Measurements from ENCODE around the gene SLC25A41. TPM values are rescaled to one million over a fixed set of nuclear protein-coding genes. Genes with fewer than 3 reads are reported as not detected.

The SLC25A41 gene
- total and polyA plus RNA-seq, 9 of the 15 experiments (the other 6 are each of a cell fraction or from before 2014, with no cell fraction given), result 0.08 to 4.2 (median 1.6) TPM

DNA sequence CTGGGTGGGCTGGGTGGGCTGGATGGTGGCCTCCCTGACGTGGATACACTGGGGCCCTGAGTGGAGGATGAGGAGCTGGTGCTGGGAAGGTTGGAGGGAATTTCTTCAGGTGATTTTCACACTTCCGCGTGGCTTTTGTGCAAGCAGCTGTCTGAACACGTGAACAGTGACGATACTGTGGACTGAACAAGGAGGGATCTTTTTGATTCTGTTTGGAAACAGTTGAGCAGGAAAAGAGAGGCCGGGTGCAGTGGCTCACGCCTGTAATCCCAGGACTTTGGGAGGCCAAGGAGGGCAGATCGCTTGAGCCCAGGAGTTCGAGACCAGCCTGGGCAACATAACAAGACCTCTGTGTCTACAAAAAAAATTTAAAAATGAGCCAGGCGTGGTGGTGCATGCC is 31.5 kb downstream of the SLC25A41 start:
- BruUV-seq (replicated peaks), result no TSS peak
- in situ Hi-C loops (cut with MboI), result no loop called here
- WGBS (ENCODE audit: insufficient coverage, low coverage, missing lambda C conversion rate), result 51% methylated on average over 6 of the region's 10 CpGs

More for the DNA sequence above, 31.5 kb downstream of the SLC25A41 start:
- no peak overlapping the region for H3K4me2 ChIP-seq (ENCODE audit: insufficient read depth, low read length)
- H3K27ac ChIP-seq (ENCODE audit: extremely low read depth, low read depth, low read length), result no peak overlapping the region
- no peak overlapping the region for H3K9ac ChIP-seq (ENCODE audit: insufficient read depth in 1 of 2, low read depth in 2 of 2, low read length in 2 of 2)
- no peaks in the 10 kb centered on the region for H3K9me3 ChIP-seq (replicated peaks; ENCODE audit: control insufficient read depth, insufficient read depth, low read depth, low read length)
- no peaks in the 10 kb centered on the region for H3K9me1 ChIP-seq (ENCODE audit: control insufficient read depth, insufficient read depth, low read length)
- no peaks in the 10 kb centered on the region for H3K36me3 ChIP-seq (ENCODE audit: control insufficient read depth, insufficient read depth, low read length)
- H3K4me3 ChIP-seq, result no peak overlapping the region
- peak overlapping the region; percentile 65; the same call in 1 of the 2 replicates for H2AFZ ChIP-seq (ENCODE audit: low read depth, low read length)
- intact Hi-C loops (cut with micrococcal nuclease), result no loop called here
- FAIRE-seq (no peak), DNase-seq (ENCODE audit: extremely low read depth in 1 of 4, low spot score in 3 of 4) (no peak), ATAC-seq (no peak)
- H3K79me2 ChIP-seq (ENCODE audit: control insufficient read depth, insufficient read depth, low read length), result no peaks in the 10 kb centered on the region
- TF ChIP-seq THAP12 (CRISPR knock-in tag; IDR thresholded peaks at IDR 0.05) (no peak), ZNF780A (CRISPR knock-in tag; IDR thresholded peaks at IDR 0.05) (no peak), ATF6 (CRISPR knock-in tag; IDR thresholded peaks at IDR 0.05) (no peak), SP1 (CRISPR knock-in tag; IDR thresholded peaks at IDR 0.05) (no peak), TEAD4 (IDR thresholded peaks at IDR 0.05; ENCODE audit: low read length) (no peak), TEAD4 (CRISPR knock-in tag; IDR thresholded peaks at IDR 0.05; ENCODE audit: borderline replicate concordance) (no peak), HMBOX1 (IDR thresholded peaks at IDR 0.05) (no peak)
- TF ChIP-seq, protein P1, sequence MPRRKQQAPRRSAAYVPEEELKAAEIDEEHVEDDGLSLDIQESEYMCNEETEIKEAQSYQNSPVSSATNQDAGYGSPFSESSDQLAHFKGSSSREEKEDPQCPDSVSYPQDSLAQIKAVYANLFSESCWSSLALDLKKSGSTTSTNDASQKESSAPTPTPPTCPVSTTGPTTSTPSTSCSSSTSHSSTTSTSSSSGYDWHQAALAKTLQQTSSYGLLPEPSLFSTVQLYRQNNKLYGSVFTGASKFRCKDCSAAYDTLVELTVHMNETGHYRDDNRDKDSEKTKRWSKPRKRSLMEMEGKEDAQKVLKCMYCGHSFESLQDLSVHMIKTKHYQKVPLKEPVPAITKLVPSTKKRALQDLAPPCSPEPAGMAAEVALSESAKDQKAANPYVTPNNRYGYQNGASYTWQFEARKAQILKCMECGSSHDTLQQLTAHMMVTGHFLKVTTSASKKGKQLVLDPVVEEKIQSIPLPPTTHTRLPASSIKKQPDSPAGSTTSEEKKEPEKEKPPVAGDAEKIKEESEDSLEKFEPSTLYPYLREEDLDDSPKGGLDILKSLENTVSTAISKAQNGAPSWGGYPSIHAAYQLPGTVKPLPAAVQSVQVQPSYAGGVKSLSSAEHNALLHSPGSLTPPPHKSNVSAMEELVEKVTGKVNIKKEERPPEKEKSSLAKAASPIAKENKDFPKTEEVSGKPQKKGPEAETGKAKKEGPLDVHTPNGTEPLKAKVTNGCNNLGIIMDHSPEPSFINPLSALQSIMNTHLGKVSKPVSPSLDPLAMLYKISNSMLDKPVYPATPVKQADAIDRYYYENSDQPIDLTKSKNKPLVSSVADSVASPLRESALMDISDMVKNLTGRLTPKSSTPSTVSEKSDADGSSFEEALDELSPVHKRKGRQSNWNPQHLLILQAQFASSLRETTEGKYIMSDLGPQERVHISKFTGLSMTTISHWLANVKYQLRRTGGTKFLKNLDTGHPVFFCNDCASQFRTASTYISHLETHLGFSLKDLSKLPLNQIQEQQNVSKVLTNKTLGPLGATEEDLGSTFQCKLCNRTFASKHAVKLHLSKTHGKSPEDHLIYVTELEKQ (CRISPR knock-in tag; IDR thresholded peaks at IDR 0.05), result no peak
- peaks cover 0 to 7% of the 10 kb centered on the region in 2 experiments; a peak in 2 of 5 replicates for H3K4me1 ChIP-seq (replicated peaks in 1 of 2; ENCODE audit: control insufficient read depth in 2 of 2, insufficient read depth in 2 of 2, low read length in 2 of 2)
- no peaks in the 10 kb centered on the region for H4K20me1 ChIP-seq (replicated peaks; ENCODE audit: control insufficient read depth, insufficient read depth, low read length)
- POLR2A ChIA-PET, result interaction anchor here (0.8 kb wide), 1 partner anchor 1680 kb away, joined by 3 read pairs; no protein-coding TSS in a partner anchor
- no peaks in the 10 kb centered on the region for H3K27me3 ChIP-seq (ENCODE audit: control insufficient read depth in 2 of 2, insufficient read depth in 2 of 2, low read length in 2 of 2)
- CTCF ChIA-PET (ENCODE audit: low intra/inter-chr PET ratio), result no interaction called here
